ENCODE data around the gene TNNT2.

Gene TNNT2

GRCh38 chr1:201311356-201312011 lies 66.0 kb downstream of the TNNT2 start:
- DNase-seq = peak; percentile 7 to 53

- peak; percentile 2 to 36 for DNase-seq
Measured at GRCh38 chr1:201310986-201311355, 66.5 kb downstream of the TNNT2 start.

- no peak for DNase-seq
Measured at GRCh38 chr1:201310251-201310985, 67.1 kb downstream of the TNNT2 start.

GRCh38 chr1:201309416-201309815 lies 68.1 kb downstream of the TNNT2 start:
- no peak for DNase-seq

Measured in inflammatory macrophage (primary cell).